IMR-90 (cell line): Measurements from ENCODE around the gene KIDINS220. TPM values are rescaled to one million over a fixed set of nuclear protein-coding genes. Genes with fewer than 3 reads are reported as not detected.

ENCODE experiments used
- ATAC-seq: fragments of 200-7000 bp; cut with Tn5 transposase; 2 replicates; pipeline ENCODE4 v1.9.1; 2020; ENCODE audit warnings: low read depth, mild to moderate bottlenecking, moderate library complexity
- BruUV-seq: library from RNA; stranded (reverse); fragments of 400-500 nt; replicated peaks from 2 replicates; lab custom pipeline; 2021; lab: Mats Ljungman, UMichigan
- CTCF ChIA-PET: fragments of 300-600 bp; formaldehyde crosslinking; extraction: SDS; loops from one replicate; lab custom pipeline; 2021; ENCODE audit warnings: antibody characterized with exemption; lab: Yijun Ruan, JAX
- POLR2A ChIA-PET: fragments of 300-600 bp; sonication (Branson Sonifier 250); formaldehyde crosslinking; loops from one replicate; lab custom pipeline; 2022; ENCODE audit warnings: antibody characterized with exemption; ENCODE audit not compliant: unreplicated experiment; lab: Charles Lee
- DNase-seq: peaks from one replicate; pipeline ENCODE4 v3.0.0; 2013
- H2AFZ ChIP-seq: replicated peaks from 2 replicates; pipeline ENCODE3; 2013; ENCODE audit warnings: low read length, mild to moderate bottlenecking; ENCODE audit not compliant: poor library complexity
- H2AK5ac ChIP-seq: 2 replicates; pipeline ENCODE4 v1.6.1; 2013; ENCODE audit warnings: low read depth, low read length, inconsistent platforms
- H2AK9ac ChIP-seq: replicated peaks from 2 replicates; pipeline ENCODE3; 2013; ENCODE audit warnings: mild to moderate bottlenecking, low read depth, low read length, moderate library complexity; ENCODE audit not compliant: poor library complexity
- H2BK120ac ChIP-seq: 2 replicates; pipeline ENCODE4 v1.6.1; 2013; ENCODE audit warnings: low read depth, low read length, inconsistent platforms
- H2BK15ac ChIP-seq: 3 replicates; pipeline ENCODE4 v1.6.1; 2013; ENCODE audit warnings: low read depth, low read length, inconsistent platforms
- H2BK20ac ChIP-seq: 2 replicates; pipeline ENCODE4 v1.6.1; 2013; ENCODE audit warnings: low read depth, mild to moderate bottlenecking, inconsistent platforms, low read length, moderate library complexity
- H2BK5ac ChIP-seq: 2 replicates; pipeline ENCODE4 v1.6.1; 2013; ENCODE audit warnings: mild to moderate bottlenecking, low read depth, low read length, inconsistent platforms; ENCODE audit not compliant: poor library complexity, severe bottlenecking
- H3K14ac ChIP-seq: replicated peaks from 2 replicates; pipeline ENCODE4 v1.6.1; 2013; ENCODE audit warnings: low read depth, low read length, inconsistent platforms
- H3K18ac ChIP-seq: 2 replicates; pipeline ENCODE4 v1.6.1; 2013; ENCODE audit warnings: low read depth, low read length, control low read depth
- H3K23ac ChIP-seq: 2 replicates; pipeline ENCODE4 v1.6.1; 2013; ENCODE audit warnings: low read depth, low read length, inconsistent platforms
- H3K27ac ChIP-seq: 2 replicates; pipeline ENCODE4 v1.5.1; 2013; ENCODE audit warnings: mild to moderate bottlenecking, control low read depth, low read length; ENCODE audit not compliant: insufficient read depth
- H3K27me3 ChIP-seq: 2 replicates; pipeline ENCODE4 v1.6.1; 2013; ENCODE audit warnings: low read length; ENCODE audit not compliant: control insufficient read depth, insufficient read depth
- H3K36me3 ChIP-seq: 2 replicates; pipeline ENCODE4 v1.6.1; 2013; ENCODE audit warnings: low read length, mixed read lengths; ENCODE audit not compliant: control insufficient read depth, insufficient read depth
- H3K4ac ChIP-seq: 2 replicates; pipeline ENCODE4 v1.6.1; 2013; ENCODE audit warnings: low read depth, low read length, inconsistent platforms
- H3K4me1 ChIP-seq: 2 replicates; pipeline ENCODE4 v1.6.1; 2013; ENCODE audit warnings: low read length, mixed read lengths; ENCODE audit not compliant: control insufficient read depth, insufficient read depth
- H3K4me2 ChIP-seq: 2 replicates; pipeline ENCODE4 v1.6.1; 2013; ENCODE audit warnings: low read depth, mild to moderate bottlenecking, control low read depth, low read length, moderate library complexity
- H3K4me3 ChIP-seq: 2 replicates; pipeline ENCODE4 v1.5.1; 2013; ENCODE audit warnings: low read depth, mild to moderate bottlenecking, control low read depth, low read length, moderate library complexity; ENCODE audit not compliant: insufficient read depth
- H3K56ac ChIP-seq: 2 replicates; pipeline ENCODE4 v1.6.1; 2013; ENCODE audit warnings: low read length, inconsistent platforms; ENCODE audit not compliant: insufficient read depth; ENCODE audit errors: extremely low read depth
- H3K79me1 ChIP-seq, 2 experiments: 2 replicates each; pipeline ENCODE4 v1.6.1; 2013; ENCODE audit warnings: low read length in 2 of 2, inconsistent platforms in 1 of 2, low read depth in 1 of 2
- H3K9ac ChIP-seq: 2 replicates; pipeline ENCODE4 v1.6.1; 2013; ENCODE audit warnings: low read depth, low read length, control low read depth
- H3K9me1 ChIP-seq: 2 replicates; pipeline ENCODE4 v1.6.1; 2013; ENCODE audit warnings: low read length, inconsistent platforms; ENCODE audit not compliant: insufficient read depth
- H3K9me3 ChIP-seq: 2 replicates; pipeline ENCODE4 v1.6.1; 2013; ENCODE audit warnings: low read length; ENCODE audit not compliant: control insufficient read depth, insufficient read depth
- H4K20me1 ChIP-seq: 2 replicates; pipeline ENCODE4 v1.6.1; 2013; ENCODE audit warnings: low read length, inconsistent platforms; ENCODE audit not compliant: insufficient read depth
- H4K5ac ChIP-seq: 2 replicates; pipeline ENCODE4 v1.6.1; 2013; ENCODE audit warnings: mild to moderate bottlenecking, low read depth, low read length, control low read depth
- H4K8ac ChIP-seq, 2 experiments: 2 replicates each; pipeline ENCODE4 v1.6.1; 2013; ENCODE audit warnings: low read depth in 2 of 2, low read length in 2 of 2, control low read depth in 1 of 2, inconsistent platforms in 1 of 2
- H4K91ac ChIP-seq: 2 replicates; pipeline ENCODE4 v1.6.1; 2013; ENCODE audit warnings: low read depth, low read length, inconsistent platforms; ENCODE audit not compliant: insufficient read depth
- CEBPB ChIP-seq: IDR thresholded peaks from 2 replicates; pipeline ENCODE4 v1.6.1; 2012; ENCODE audit warnings: low read depth, low read length, improper control_type of control experiment
- CTCF ChIP-seq: conservative IDR thresholded peaks from 2 replicates; pipeline ENCODE4 v1.5.1; 2012; ENCODE audit warnings: mild to moderate bottlenecking, low read depth, low read length, improper control_type of control experiment
- MAFK ChIP-seq: IDR thresholded peaks from 2 replicates; pipeline ENCODE4 v1.6.1; 2012; ENCODE audit warnings: low read depth, low read length, improper control_type of control experiment
- USF2 ChIP-seq: fragments of 150-350 bp; IDR thresholded peaks from 2 replicates; pipeline ENCODE4 v1.6.1; 2017; ENCODE audit warnings: mild to moderate bottlenecking, antibody characterized with exemption, low read length, low read depth
- WGBS, 2 experiments: methylation state at CpG; one replicate each; pipeline versions ENCODE4 v1.1.5 to v1.1.7; 2013; ENCODE audit warnings: missing lambda C conversion rate in 2 of 2; ENCODE audit not compliant: insufficient read length in 1 of 2; ENCODE audit errors: extremely low coverage in 2 of 2; 5-methylcytosine and 5-hydroxymethylcytosine counted together
- dilution Hi-C: fragments of 300-500 bp; cut with HindIII; formaldehyde crosslinking; loops from one replicate; pipeline ENCODE4 v1.14.3; 2018; ENCODE audit warnings: low sequenced_read_pairs; ENCODE audit not compliant: unreplicated experiment
- in situ Hi-C: fragments of 300-500 bp; cut with MboI; formaldehyde crosslinking; loops from 3 replicates; pipeline ENCODE4 v1.14.3; 2019; ENCODE audit warnings: low sequenced_read_pairs, inconsistent platforms, mixed read lengths
- intact Hi-C: fragments of 100-400 bp; cut with micrococcal nuclease; formaldehyde crosslinking; loops from 2 replicates; pipeline ENCODE4 v1.10.0; 2022
- polyA plus RNA-seq, 3 experiments: library from polyadenylated mRNA; depleted of rRNA; stranded (reverse); fragments of >200 nt; gene quantifications; 2 replicates each; pipeline ENCODE4 v1.2.3, GENCODE V29; 2012; ENCODE audit warnings: low replicate concordance in 1 of 3
- total RNA-seq: library from RNA; depleted of rRNA; stranded (reverse); fragments of >200 nt; gene quantifications from 2 replicates; pipeline ENCODE4 v1.2.3, GENCODE V29; 2012

Gene KIDINS220
- total and polyA plus RNA-seq, 2 of the 4 experiments (the other 2 are of a cell fraction): 23.1 to 63.4 TPM

GRCh38 chr2:8794923-8795825, 42.2 kb downstream of the KIDINS220 start:
- no peak overlapping the region for H3K4me3 ChIP-seq
- H3K9me3 ChIP-seq: no peaks in the 10 kb centered on the region
- in situ Hi-C loops: no loop called here
- no peak for TF ChIP-seq MAFK
- no peak for TF ChIP-seq CTCF
- peak; percentile 88 for TF ChIP-seq CEBPB
- TF ChIP-seq USF2: no peak
- DNase-seq (peak; percentile 90), ATAC-seq (peak; percentile 86)
- H2BK5ac ChIP-seq: peak overlapping the region; percentile 56
- H4K5ac ChIP-seq: no peak overlapping the region
- no peak overlapping the region for H3K27ac ChIP-seq
- H4K8ac ChIP-seq: no peak overlapping the region
- H2AK5ac ChIP-seq: no peak overlapping the region
- H3K4me2 ChIP-seq: peak overlapping the region; percentile 61; the same call in 1 of the 2 replicates
- no peak overlapping the region for H2BK20ac ChIP-seq
- H3K4ac ChIP-seq: no peak overlapping the region
- H4K91ac ChIP-seq: no peak overlapping the region
- no peaks in the 10 kb centered on the region for H3K27me3 ChIP-seq
- peaks cover 11% of the 10 kb centered on the region for H3K4me1 ChIP-seq
- H2BK120ac ChIP-seq: no peak overlapping the region
- dilution Hi-C loops: no loop called here
- no peak overlapping the region for H3K23ac ChIP-seq
- H3K36me3 ChIP-seq: peaks cover 25% of the 10 kb centered on the region
- H3K18ac ChIP-seq: peak overlapping the region; percentile 87; the same call in 1 of the 2 replicates
- WGBS, 2 experiments: 53% methylated on average over 3 of the region's 8 CpGs; no CpG with 5 or more reads in 1 of the 2 experiments
- H3K9me1 ChIP-seq: peaks cover 11% of the 10 kb centered on the region
- no TSS peak for BruUV-seq
- intact Hi-C loops: no loop called here
- peaks cover 0 to 17% of the 10 kb centered on the region in 2 experiments; a peak in 3 of 4 replicates for H3K79me1 ChIP-seq
- no peak overlapping the region for H3K9ac ChIP-seq
- no peaks in the 10 kb centered on the region for H4K20me1 ChIP-seq
- H3K14ac ChIP-seq: no peak overlapping the region
- H2AFZ ChIP-seq: no peak overlapping the region
- H3K56ac ChIP-seq: no peak overlapping the region
- no peak overlapping the region for H2BK15ac ChIP-seq
- POLR2A ChIA-PET: no interaction called here
- CTCF ChIA-PET: no interaction called here
- no peak overlapping the region for H2AK9ac ChIP-seq
